OCI-LY7 (cell line): ENCODE measurements around the gene CNTN5. TPM values are rescaled to one million over a fixed set of nuclear protein-coding genes. Genes with fewer than 3 reads are reported as not detected.
"Not testable (repeated sequence)": the region's sequence is repeated elsewhere in the genome, so short reads cannot be mapped to it uniquely, and the experiment has no call there.

Experiments
- BruUV-seq: library from RNA; stranded (reverse); fragments of 400-500 nt; replicated peaks from 2 replicates; lab custom pipeline; 2021; lab: Mats Ljungman, UMichigan
- CTCF ChIA-PET: fragments of 300-600 bp; sonication (Branson Sonifier 250); formaldehyde crosslinking; loops from one replicate; lab custom pipeline; 2022; ENCODE audit warnings: antibody characterized with exemption; ENCODE audit not compliant: unreplicated experiment; lab: Charles Lee
- POLR2A ChIA-PET: fragments of 300-600 bp; sonication (Branson Sonifier 250); formaldehyde crosslinking; loops from one replicate; lab custom pipeline; 2022; ENCODE audit warnings: antibody characterized with exemption; lab: Charles Lee
- DNase-seq: peaks from one replicate; pipeline ENCODE4 v3.0.0-alpha.2; 2015; ENCODE audit warnings: low spot score
- H2AFZ ChIP-seq: fragments of 200-600 bp; sonication (generic), shearing (Covaris generic); 2 replicates; pipeline ENCODE4 v1.6.1; 2014; ENCODE audit warnings: mild to moderate bottlenecking, antibody characterized with exemption, low read length, moderate library complexity
- H3K27ac ChIP-seq: fragments of 200-600 bp; sonication (generic); 2 replicates; pipeline ENCODE4 v1.5.1; 2014; ENCODE audit warnings: mixed run types, low read depth, mild to moderate bottlenecking, moderate library complexity, low read length, inconsistent platforms; ENCODE audit not compliant: poor library complexity, severe bottlenecking
- H3K36me3 ChIP-seq: fragments of 200-600 bp; sonication (generic); 2 replicates; pipeline ENCODE4 v1.6.1; 2014; ENCODE audit warnings: mild to moderate bottlenecking, antibody characterized with exemption, low read length, moderate library complexity, mixed read lengths; ENCODE audit not compliant: insufficient read depth
- H3K4me1 ChIP-seq: fragments of 200-600 bp; sonication (generic); 2 replicates; pipeline ENCODE4 v1.5.1; 2014; ENCODE audit warnings: mild to moderate bottlenecking, low read length; ENCODE audit not compliant: insufficient read depth, poor library complexity, severe bottlenecking
- H3K4me2 ChIP-seq: fragments of 200-600 bp; sonication (generic); 2 replicates; pipeline ENCODE4 v1.6.1; 2014; ENCODE audit warnings: mild to moderate bottlenecking, low read length
- H3K4me3 ChIP-seq: fragments of 200-600 bp; sonication (generic); 2 replicates; pipeline ENCODE4 v1.5.1; 2014; ENCODE audit warnings: mild to moderate bottlenecking, low read depth, low read length; ENCODE audit not compliant: poor library complexity, severe bottlenecking
- H3K79me2 ChIP-seq: fragments of 200-600 bp; sonication (generic); 2 replicates; pipeline ENCODE4 v1.6.1; 2016; ENCODE audit warnings: low read depth, mild to moderate bottlenecking, low read length, moderate library complexity, mixed read lengths; ENCODE audit not compliant: insufficient read depth
- H3K9me2 ChIP-seq: fragments of 200-600 bp; sonication (generic); 2 replicates; pipeline ENCODE4 v1.6.1; 2016; ENCODE audit warnings: mild to moderate bottlenecking, low read length, mixed read lengths; ENCODE audit not compliant: insufficient read depth
- H3K9me3 ChIP-seq: fragments of 200-600 bp; sonication (generic); 2 replicates; pipeline ENCODE4 v1.6.1; 2014; ENCODE audit warnings: mild to moderate bottlenecking, mixed run types, low read length, mixed read lengths
- H4K20me1 ChIP-seq: fragments of 200-600 bp; sonication (generic); 2 replicates; pipeline ENCODE4 v1.6.1; 2014; ENCODE audit warnings: mild to moderate bottlenecking, antibody characterized with exemption, low read length, moderate library complexity, mixed read lengths; ENCODE audit not compliant: insufficient read depth
- CTCF ChIP-seq: fragments of 200-600 bp; sonication (generic); conservative IDR thresholded peaks from 2 replicates; pipeline ENCODE4 v1.5.1; 2014; ENCODE audit warnings: mild to moderate bottlenecking, antibody characterized with exemption, low read length, moderate library complexity, mixed read lengths
- EZH2phosphoT487 ChIP-seq: fragments of 200-600 bp; sonication (generic); IDR thresholded peaks from 2 replicates; pipeline ENCODE4 v1.6.1; 2018; ENCODE audit warnings: low read depth, borderline replicate concordance, mild to moderate bottlenecking, mixed run types, antibody characterized with exemption, low read length, moderate library complexity, mixed read lengths
- intact Hi-C: fragments of 100-400 bp; cut with micrococcal nuclease; formaldehyde crosslinking; loops from one replicate; pipeline ENCODE4 v1.10.0; 2022; ENCODE audit not compliant: unreplicated experiment
- total RNA-seq, 2 experiments: library from RNA; depleted of rRNA in 1 of 2; stranded (reverse); fragments of >200 nt in 1 of 2; shearing (Covaris generic) in 1 of 2; gene quantifications; 2 replicates each; pipeline ENCODE4 v1.2.3, GENCODE V29; 2014 to 2022

CNTN5 gene
- total RNA-seq, 2 experiments from 2014 or later = not detected

DNA sequence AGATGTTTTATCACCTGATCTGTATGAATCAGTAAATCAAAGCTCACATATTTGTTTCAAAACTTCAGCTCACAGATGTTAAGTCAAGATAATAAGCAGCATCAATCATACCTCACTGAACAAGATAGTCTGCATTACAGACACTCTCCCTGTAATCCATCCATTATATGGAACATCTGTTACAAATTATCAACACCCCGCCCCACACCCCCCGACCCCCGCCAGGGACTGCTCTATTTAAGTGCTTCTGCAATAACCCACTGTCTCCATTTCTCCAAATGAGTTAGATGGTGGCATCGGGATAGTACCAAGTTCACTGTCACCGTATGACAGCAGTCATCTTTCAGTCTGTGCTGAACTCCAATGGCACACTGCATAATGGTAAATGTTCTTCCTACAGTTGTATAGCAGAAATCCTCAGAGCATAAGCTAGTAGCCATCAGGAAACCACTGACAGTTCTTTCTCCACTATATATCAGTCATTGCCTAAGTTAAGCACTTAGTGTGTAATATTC lies 1219.3 kb downstream of the CNTN5 start:
- CTCF ChIA-PET = no interaction called here
- Histone ChIP-seq H2AFZ (no peak overlapping the region), H3K36me3 (no peaks in the 10 kb centered on the region), H3K4me2 (no peak overlapping the region), H4K20me1 (no peaks in the 10 kb centered on the region), H3K27ac (no peak overlapping the region), H3K79me2 (no peaks in the 10 kb centered on the region), H3K9me2 (no peaks in the 10 kb centered on the region), H3K4me3 (no peak overlapping the region), H3K4me1 (no peaks in the 10 kb centered on the region), H3K9me3 (no peaks in the 10 kb centered on the region)
- no TSS peak for BruUV-seq
- DNase-seq = no peak
- TF ChIP-seq CTCF = no peak
- TF ChIP-seq EZH2phosphoT487 = no peak
- intact Hi-C loops = no loop called here
- POLR2A ChIA-PET = no interaction called here

- Histone ChIP-seq H3K4me1 (no peaks in the 10 kb centered on the region), H3K9me3 (no peaks in the 10 kb centered on the region), H3K4me2 (no peak overlapping the region), H3K79me2 (no peaks in the 10 kb centered on the region), H4K20me1 (no peaks in the 10 kb centered on the region), H3K4me3 (no peak overlapping the region), H3K27ac (no peak overlapping the region), H3K9me2 (no peaks in the 10 kb centered on the region), H2AFZ (no peak overlapping the region), H3K36me3 (no peaks in the 10 kb centered on the region)
- no TSS peak for BruUV-seq
- CTCF ChIA-PET = no interaction called here
- DNase-seq = no peak
- no peak for TF ChIP-seq CTCF
- TF ChIP-seq EZH2phosphoT487 = no peak
- POLR2A ChIA-PET = interaction anchor here (1.0 kb wide), 1 partner anchor 8 kb away, joined by 3 read pairs; no protein-coding TSS in a partner anchor
- intact Hi-C loops = no loop called here
Observed at GRCh38 chr11:100247704-100248103, 1227.0 kb downstream of the CNTN5 start.

DNA sequence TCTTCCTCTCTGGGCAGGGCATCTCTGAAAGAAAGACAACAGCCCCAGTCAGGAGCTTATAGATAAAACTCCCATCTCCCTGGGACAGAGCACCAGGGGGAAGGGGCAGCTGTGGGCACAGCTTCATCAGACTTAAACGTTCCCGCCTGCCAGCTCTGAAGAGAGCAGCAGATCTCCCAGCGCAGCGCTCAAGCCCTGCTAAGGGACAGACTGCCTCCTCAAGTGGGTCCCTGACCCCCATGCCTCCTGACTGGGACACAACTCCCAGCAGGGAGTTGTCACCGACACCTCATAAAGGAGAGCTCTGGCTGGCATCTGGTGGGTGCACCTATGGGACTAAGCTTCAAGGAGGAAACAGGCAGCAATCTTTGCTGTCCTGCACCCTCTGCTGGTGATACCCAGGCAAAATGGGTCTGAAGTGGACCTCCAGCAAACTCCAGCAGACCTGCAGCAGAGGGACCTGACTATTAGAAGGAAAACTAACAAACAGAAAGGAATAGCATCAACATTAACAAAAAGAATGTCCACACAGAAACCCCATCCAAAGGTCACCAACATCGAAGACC lies 1236.6 kb downstream of the CNTN5 start:
- CTCF ChIA-PET, H3K9me3 ChIP-seq, H4K20me1 ChIP-seq, H2AFZ ChIP-seq, H3K79me2 ChIP-seq, H3K4me3 ChIP-seq, H3K4me1 ChIP-seq, DNase-seq, H3K9me2 ChIP-seq, BruUV-seq, H3K36me3 ChIP-seq, H3K4me2 ChIP-seq, H3K27ac ChIP-seq, POLR2A ChIA-PET, intact Hi-C loops: not testable (repeated sequence)
